CD4-positive, alpha-beta T cell (primary cell): ENCODE data around the gene PLXDC2. TPM values are rescaled to one million over a fixed set of nuclear protein-coding genes. Genes with fewer than 3 reads are reported as not detected.

Experiments
- ATAC-seq: fragments of 200-7000 bp; cut with Tn5 transposase; one replicate; pipeline ENCODE4 v1.10.0; 2022; ENCODE audit warnings: mild to moderate bottlenecking; ENCODE audit not compliant: poor library complexity
- CTCF ChIA-PET: fragments of 350-600 bp; sonication (Branson Sonifier 250); formaldehyde crosslinking; loops from one replicate; lab custom pipeline; 2021; ENCODE audit warnings: antibody characterized with exemption, inconsistent platforms; lab: Charles Lee
- POLR2A ChIA-PET: fragments of 350-600 bp; sonication (Branson Sonifier 250); formaldehyde crosslinking; loops from one replicate; lab custom pipeline; 2021; ENCODE audit warnings: antibody characterized with exemption, inconsistent platforms; lab: Charles Lee
- DNase-seq, 14 experiments: peaks; one replicate each; pipeline ENCODE4 v3.0.0-alpha.2; 2013 to 2020; ENCODE audit warnings: mixed read lengths in 2 of 14
- H3K27ac ChIP-seq, 2 donors: one replicate each; pipeline versions ENCODE4 v1.5.1 to v1.7.0; 2013; ENCODE audit warnings: low read length in 2 of 2, low read depth in 1 of 2, mild to moderate bottlenecking in 1 of 2
- H3K27me3 ChIP-seq, 2 experiments: 1 replicate in 1 of 2; 2 replicates in 1 of 2; pipeline versions ENCODE4 v1.6.1 to v1.7.0; 2013; ENCODE audit warnings: low read length in 2 of 2, control low read depth in 1 of 2, mild to moderate bottlenecking in 1 of 2, moderate library complexity in 1 of 2; ENCODE audit not compliant: insufficient read depth in 2 of 2, control insufficient read depth in 1 of 2
- H3K36me3 ChIP-seq: one replicate; pipeline ENCODE4 v1.6.1; 2013; ENCODE audit warnings: low read length, control low read depth; ENCODE audit not compliant: insufficient read depth
- H3K4me1 ChIP-seq: one replicate; pipeline ENCODE4 v1.6.1; 2013; ENCODE audit warnings: low read length, control low read depth; ENCODE audit not compliant: insufficient read depth
- H3K4me3 ChIP-seq: one replicate; pipeline ENCODE4 v1.5.1; 2013; ENCODE audit warnings: mild to moderate bottlenecking, low read length, moderate library complexity
- H3K9me3 ChIP-seq, 2 experiments: 1 replicate in 1 of 2; 2 replicates in 1 of 2; pipeline versions ENCODE4 v1.6.1 to v1.7.0; 2013; ENCODE audit warnings: low read length in 2 of 2, mild to moderate bottlenecking in 2 of 2, control low read depth in 1 of 2, moderate library complexity in 1 of 2; ENCODE audit not compliant: control insufficient read depth in 1 of 2, insufficient read depth in 1 of 2
- H3K27ac Mint-ChIP-seq: one replicate; pipeline ENCODE4 v1.8.0; 2020; ENCODE audit warnings: mixed read lengths
- H3K27me3 Mint-ChIP-seq: one replicate; pipeline ENCODE4 v1.8.0; 2021; ENCODE audit warnings: mixed read lengths
- H3K36me3 Mint-ChIP-seq: one replicate; pipeline ENCODE4 v1.8.0; 2021; ENCODE audit warnings: low read depth, mixed read lengths
- H3K4me1 Mint-ChIP-seq: one replicate; pipeline ENCODE4 v1.8.0; 2021; ENCODE audit warnings: low read depth, mixed read lengths
- H3K4me3 Mint-ChIP-seq: one replicate; pipeline ENCODE4 v1.8.0; 2020; ENCODE audit warnings: mild to moderate bottlenecking, mixed read lengths
- H3K9me3 Mint-ChIP-seq: one replicate; pipeline ENCODE4 v1.8.0; 2020; ENCODE audit warnings: mixed read lengths
- intact Hi-C, 2 experiments: fragments of 100-400 bp; cut with DNase I in 1 of 2; cut with micrococcal nuclease in 1 of 2; formaldehyde crosslinking; loops; one replicate each; pipeline versions ENCODE4 v1.15.1 to v1.9.0; 2023 to 2025; cut with DNase I, micrococcal nuclease
- total RNA-seq, 174 experiments: library from RNA in 2 of 174; stranded (reverse) in 2 of 174; gene quantifications; one replicate each; pipeline ENCODE4 v1.2.3 and lab custom pipeline; 2021 to 2026
- TF ChIP-seq, protein P1 (sequence below): fragments of 200-600 bp; IDR thresholded peaks from one replicate; pipeline ENCODE4 v1.8.0; 2022; ENCODE audit warnings: antibody characterized with exemption, mild to moderate bottlenecking

PLXDC2 gene
- total RNA-seq, 2 experiments from 2014 or later, result 0.41 to 0.61 TPM

GRCh38 chr10:20272608-20273007 lies 456.4 kb downstream of the PLXDC2 start:
- Histone ChIP-seq H3K4me3 (no peak overlapping the region), H3K27ac (no peak overlapping the region), H3K9me3 (no peaks in the 10 kb centered on the region), H3K27me3 (no peaks in the 10 kb centered on the region), H3K36me3 (no peaks in the 10 kb centered on the region), H3K4me1 (no peaks in the 10 kb centered on the region)
- H3K27ac Mint-ChIP-seq, result no peak overlapping the region
- no peak for DNase-seq
- H3K36me3 Mint-ChIP-seq, result no peaks in the 10 kb centered on the region
- POLR2A ChIA-PET, result no interaction called here
- CTCF ChIA-PET, result no interaction called here
- H3K4me3 Mint-ChIP-seq, result no peak overlapping the region
- TF ChIP-seq, protein P1, sequence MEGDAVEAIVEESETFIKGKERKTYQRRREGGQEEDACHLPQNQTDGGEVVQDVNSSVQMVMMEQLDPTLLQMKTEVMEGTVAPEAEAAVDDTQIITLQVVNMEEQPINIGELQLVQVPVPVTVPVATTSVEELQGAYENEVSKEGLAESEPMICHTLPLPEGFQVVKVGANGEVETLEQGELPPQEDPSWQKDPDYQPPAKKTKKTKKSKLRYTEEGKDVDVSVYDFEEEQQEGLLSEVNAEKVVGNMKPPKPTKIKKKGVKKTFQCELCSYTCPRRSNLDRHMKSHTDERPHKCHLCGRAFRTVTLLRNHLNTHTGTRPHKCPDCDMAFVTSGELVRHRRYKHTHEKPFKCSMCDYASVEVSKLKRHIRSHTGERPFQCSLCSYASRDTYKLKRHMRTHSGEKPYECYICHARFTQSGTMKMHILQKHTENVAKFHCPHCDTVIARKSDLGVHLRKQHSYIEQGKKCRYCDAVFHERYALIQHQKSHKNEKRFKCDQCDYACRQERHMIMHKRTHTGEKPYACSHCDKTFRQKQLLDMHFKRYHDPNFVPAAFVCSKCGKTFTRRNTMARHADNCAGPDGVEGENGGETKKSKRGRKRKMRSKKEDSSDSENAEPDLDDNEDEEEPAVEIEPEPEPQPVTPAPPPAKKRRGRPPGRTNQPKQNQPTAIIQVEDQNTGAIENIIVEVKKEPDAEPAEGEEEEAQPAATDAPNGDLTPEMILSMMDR, result no peak
- H3K27me3 Mint-ChIP-seq, result no peaks in the 10 kb centered on the region
- H3K9me3 Mint-ChIP-seq, result peaks cover 6% of the 10 kb centered on the region
- ATAC-seq, result no peak
- no peaks in the 10 kb centered on the region for H3K4me1 Mint-ChIP-seq
- intact Hi-C loops, result no loop called here

GRCh38 chr10:20274571-20274970 lies 458.3 kb downstream of the PLXDC2 start:
- ATAC-seq (no peak), DNase-seq (no peak)
- TF ChIP-seq, protein P1, result no peak
- H3K4me3 ChIP-seq, result no peak overlapping the region
- ChIA-PET CTCF (no interaction called here), POLR2A (no interaction called here)
- H3K27ac ChIP-seq, result no peak overlapping the region
- intact Hi-C loops, result no loop called here
- H3K27me3 Mint-ChIP-seq, result no peaks in the 10 kb centered on the region
- H3K36me3 ChIP-seq, result no peaks in the 10 kb centered on the region
- H3K9me3 ChIP-seq, result no peaks in the 10 kb centered on the region
- H3K27me3 ChIP-seq, result no peaks in the 10 kb centered on the region
- no peaks in the 10 kb centered on the region for H3K36me3 Mint-ChIP-seq
- H3K4me3 Mint-ChIP-seq, result no peak overlapping the region
- peaks cover 6% of the 10 kb centered on the region for H3K9me3 Mint-ChIP-seq
- H3K4me1 Mint-ChIP-seq, result no peaks in the 10 kb centered on the region
- H3K27ac Mint-ChIP-seq, result no peak overlapping the region
- no peaks in the 10 kb centered on the region for H3K4me1 ChIP-seq

DNA sequence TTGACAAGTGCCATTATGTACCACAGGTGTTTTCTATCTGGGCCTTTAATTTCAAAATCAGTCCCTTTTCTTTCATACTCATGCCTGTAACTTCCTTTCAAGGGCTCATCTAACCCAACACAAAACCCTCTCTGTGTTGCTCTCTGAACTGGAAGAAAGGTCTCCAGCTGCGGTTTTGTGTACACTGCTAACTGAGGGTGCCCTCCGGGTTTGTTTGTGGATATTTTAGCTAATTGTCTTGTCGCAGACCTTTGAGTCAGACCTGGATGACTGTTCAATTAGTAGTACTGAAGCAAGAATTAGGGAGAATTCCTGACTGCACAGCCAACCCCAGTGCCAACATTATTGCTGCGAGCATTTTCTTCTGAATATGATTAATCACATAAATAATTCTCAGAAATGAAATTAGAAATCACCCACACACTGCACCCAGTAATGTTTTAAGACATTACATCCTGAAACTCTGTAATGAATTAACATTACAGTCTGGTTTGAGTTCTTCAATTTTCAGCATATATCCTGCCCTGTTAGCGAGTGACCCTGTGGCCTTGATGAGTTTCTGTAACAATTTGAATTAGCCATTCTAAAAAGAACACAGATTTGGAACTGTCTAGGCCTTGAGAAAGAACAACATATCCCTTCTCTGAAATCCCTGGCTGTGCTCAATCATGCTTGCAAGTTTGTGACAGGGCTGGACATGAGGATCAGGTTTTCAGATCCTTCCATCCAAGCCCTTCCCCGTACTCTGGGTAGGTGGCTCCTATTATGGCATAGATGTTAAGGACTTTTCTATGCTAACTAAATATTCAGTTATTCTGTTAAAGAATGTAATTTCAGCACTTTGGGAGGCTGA lies 460.1 kb downstream of the PLXDC2 start:
- TF ChIP-seq, protein P1, result no peak
- DNase-seq (no peak), ATAC-seq (no peak)
- intact Hi-C loops, result no loop called here
- no peak overlapping the region for H3K27ac Mint-ChIP-seq
- H3K9me3 Mint-ChIP-seq, result peaks cover 2% of the 10 kb centered on the region
- H3K27me3 Mint-ChIP-seq, result no peaks in the 10 kb centered on the region
- no peak overlapping the region for H3K27ac ChIP-seq
- ChIA-PET CTCF (no interaction called here), POLR2A (no interaction called here)
- H3K4me1 ChIP-seq, result no peaks in the 10 kb centered on the region
- H3K9me3 ChIP-seq, result no peaks in the 10 kb centered on the region
- no peaks in the 10 kb centered on the region for H3K36me3 Mint-ChIP-seq
- no peaks in the 10 kb centered on the region for H3K27me3 ChIP-seq
- no peak overlapping the region for H3K4me3 ChIP-seq
- H3K36me3 ChIP-seq, result no peaks in the 10 kb centered on the region
- no peaks in the 10 kb centered on the region for H3K4me1 Mint-ChIP-seq
- no peak overlapping the region for H3K4me3 Mint-ChIP-seq
